SK-N-SH (cell line): ENCODE data around the gene POGK. TPM values are rescaled to one million over a fixed set of nuclear protein-coding genes. Genes with fewer than 3 reads are reported as not detected.

Experiments
- CTCF ChIA-PET: fragments of 300-600, 350-600 bp; formaldehyde crosslinking; extraction: SDS; loops from one replicate; lab custom pipeline; 2021; lab: Yijun Ruan, JAX
- POLR2A ChIA-PET: fragments of 350-600 bp; sonication (Branson Sonifier 250); formaldehyde crosslinking; extraction: SDS; loops from one replicate; lab custom pipeline; 2020; ENCODE audit warnings: antibody characterized with exemption, inconsistent platforms; lab: Yijun Ruan, JAX
- DNase-seq: peaks from one replicate; pipeline ENCODE4 v3.0.0; 2012
- H2AFZ ChIP-seq: fragments of 200-600 bp; sonication (generic); 2 replicates; pipeline ENCODE4 v1.8.1; 2016; ENCODE audit warnings: antibody characterized with exemption, mild to moderate bottlenecking, low read depth
- H3F3A ChIP-seq: fragments of 200-600 bp; sonication (generic); replicated peaks from 2 replicates; pipeline ENCODE3; 2016; ENCODE audit warnings: antibody characterized with exemption, mild to moderate bottlenecking; ENCODE audit not compliant: insufficient read depth
- H3K27ac ChIP-seq, 2 experiments: fragments of 200-500 bp in 1 of 2; fragments of 200-600 bp in 1 of 2; sonication (Bioruptor generic) in 1 of 2; sonication (generic), shearing (Covaris generic) in 1 of 2; 2 replicates each; pipeline versions ENCODE4 v1.5.1 to v1.6.1; 2014 to 2016; ENCODE audit warnings: low read depth in 2 of 2, inconsistent platforms in 1 of 2, low read length in 1 of 2, mild to moderate bottlenecking in 1 of 2, mixed read lengths in 1 of 2
- H3K27me3 ChIP-seq: fragments of 200-600 bp; sonication (generic), shearing (Covaris generic); 2 replicates; pipeline ENCODE4 v1.6.1; 2016; ENCODE audit warnings: mixed run types; ENCODE audit not compliant: insufficient read depth
- H3K36me3 ChIP-seq, 2 experiments: fragments of 200-500 bp in 1 of 2; fragments of 200-600 bp in 1 of 2; sonication (Bioruptor generic) in 1 of 2; sonication (generic) in 1 of 2; replicated peaks in 1 of 2; 2 replicates each; pipeline versions ENCODE3 to v1.5.1; 2014 to 2016; ENCODE audit warnings: low read length in 1 of 2, mild to moderate bottlenecking in 1 of 2; ENCODE audit not compliant: insufficient read depth in 2 of 2, control insufficient read depth in 1 of 2
- H3K4me1 ChIP-seq, 2 experiments: fragments of 200-500 bp in 1 of 2; fragments of 200-600 bp in 1 of 2; sonication (Bioruptor generic) in 1 of 2; sonication (generic), shearing (Covaris generic) in 1 of 2; 2 replicates each; pipeline versions ENCODE4 v1.5.1 to v1.6.1; 2014 to 2016; ENCODE audit warnings: low read depth in 1 of 2, low read length in 1 of 2, mixed run types in 1 of 2; ENCODE audit not compliant: insufficient read depth in 2 of 2, control insufficient read depth in 1 of 2
- H3K4me2 ChIP-seq: fragments of 200-600 bp; sonication (generic), shearing (Covaris generic); 2 replicates; pipeline ENCODE4 v1.6.1; 2017; ENCODE audit warnings: mixed run types
- H3K4me3 ChIP-seq, 2 experiments: fragments of 200-500 bp in 1 of 2; fragments of 200-600 bp in 1 of 2; sonication (Bioruptor generic) in 1 of 2; sonication (generic), shearing (Covaris generic) in 1 of 2; 2 replicates each; pipeline versions ENCODE4 v1.5.1 to v1.8.1; 2014 to 2016; ENCODE audit warnings: low read depth in 2 of 2, inconsistent platforms in 1 of 2, low read length in 1 of 2, mild to moderate bottlenecking in 1 of 2, mixed read lengths in 1 of 2, moderate library complexity in 1 of 2
- H3K79me2 ChIP-seq: fragments of 200-600 bp; sonication (generic); 2 replicates; pipeline ENCODE4 v1.8.1; 2017; ENCODE audit warnings: mild to moderate bottlenecking; ENCODE audit not compliant: insufficient read depth
- H3K9ac ChIP-seq: fragments of 200-600 bp; sonication (generic); 2 replicates; pipeline ENCODE4 v1.6.1; 2017; ENCODE audit warnings: mixed run types
- H3K9me2 ChIP-seq: fragments of 200-600 bp; sonication (generic); 2 replicates; pipeline ENCODE4 v1.6.1; 2017; ENCODE audit warnings: mixed run types
- H3K9me3 ChIP-seq: fragments of 200-600 bp; sonication (generic); 2 replicates; pipeline ENCODE4 v1.6.1; 2017; ENCODE audit warnings: mixed run types, mild to moderate bottlenecking, moderate library complexity
- H4K20me1 ChIP-seq: fragments of 200-600 bp; sonication (generic); 2 replicates; pipeline ENCODE4 v1.6.1; 2017; ENCODE audit warnings: mild to moderate bottlenecking, mixed run types; ENCODE audit not compliant: insufficient read depth
- ELF1 ChIP-seq: IDR thresholded peaks from 2 replicates; pipeline ENCODE4 v1.4.0; 2012
- EZH2phosphoT487 ChIP-seq: fragments of 200-600 bp; sonication (generic); IDR thresholded peaks from 2 replicates; pipeline ENCODE4 v1.6.1; 2017; ENCODE audit warnings: low read depth, mixed run types, mild to moderate bottlenecking, antibody characterized with exemption, moderate library complexity, borderline replicate concordance
- FOSL2 ChIP-seq: IDR thresholded peaks from 2 replicates; pipeline ENCODE4 v1.4.0; 2012; ENCODE audit warnings: low read depth, mild to moderate bottlenecking, moderate library complexity, borderline replicate concordance
- FOXJ3 ChIP-seq: sonication (generic); formaldehyde crosslinking; IDR thresholded peaks from 2 replicates; pipeline ENCODE4 v1.5.1; 2020; ENCODE audit warnings: mild to moderate bottlenecking, missing genetic modification reagents
- FOXM1 ChIP-seq: IDR thresholded peaks from 2 replicates; pipeline ENCODE4 v1.4.0; 2012; ENCODE audit warnings: low read depth, mild to moderate bottlenecking
- JUND ChIP-seq: IDR thresholded peaks from 2 replicates; pipeline ENCODE4 v1.4.0; 2012
- MEF2A ChIP-seq: IDR thresholded peaks from 2 replicates; pipeline ENCODE4 v1.4.0; 2012; ENCODE audit warnings: low read depth, borderline replicate concordance
- MXI1 ChIP-seq: IDR thresholded peaks from 2 replicates; pipeline ENCODE4 v1.6.1; 2012; ENCODE audit warnings: mild to moderate bottlenecking, low read depth, low read length, improper control_type of control experiment
- NFIC ChIP-seq: IDR thresholded peaks from 2 replicates; pipeline ENCODE4 v1.4.0; 2012; ENCODE audit warnings: borderline replicate concordance
- POLR2AphosphoS5 ChIP-seq: IDR thresholded peaks from 2 replicates; pipeline ENCODE4 v1.6.1; 2012; ENCODE audit warnings: low read depth, low read length
- RFX5 ChIP-seq: IDR thresholded peaks from 2 replicates; pipeline ENCODE4 v1.6.1; 2012; ENCODE audit warnings: mild to moderate bottlenecking, improper control_type of control experiment, low read length
- YY1 ChIP-seq: IDR thresholded peaks from 2 replicates; pipeline ENCODE4 v1.4.0; 2012; ENCODE audit warnings: low read depth, mild to moderate bottlenecking
- WGBS: methylation state at CpG from one replicate; pipeline ENCODE4 v1.1.6; 2017; ENCODE audit warnings: low lambda C conversion rate; 5-methylcytosine and 5-hydroxymethylcytosine counted together
- polyA plus RNA-seq, 3 experiments: library from polyadenylated mRNA; depleted of rRNA; stranded (reverse); fragments of >200 nt; gene quantifications; 2 replicates each; pipeline ENCODE4 v1.2.3, GENCODE V29; 2012
- TF ChIP-seq, protein P1 (sequence below): IDR thresholded peaks from 2 replicates; pipeline ENCODE4 v1.4.0; 2012; ENCODE audit warnings: low read depth

Gene POGK
- polyA plus RNA-seq, 1 of the 3 experiments (the other 2 are of a cell fraction), result 13.9 TPM

DNA sequence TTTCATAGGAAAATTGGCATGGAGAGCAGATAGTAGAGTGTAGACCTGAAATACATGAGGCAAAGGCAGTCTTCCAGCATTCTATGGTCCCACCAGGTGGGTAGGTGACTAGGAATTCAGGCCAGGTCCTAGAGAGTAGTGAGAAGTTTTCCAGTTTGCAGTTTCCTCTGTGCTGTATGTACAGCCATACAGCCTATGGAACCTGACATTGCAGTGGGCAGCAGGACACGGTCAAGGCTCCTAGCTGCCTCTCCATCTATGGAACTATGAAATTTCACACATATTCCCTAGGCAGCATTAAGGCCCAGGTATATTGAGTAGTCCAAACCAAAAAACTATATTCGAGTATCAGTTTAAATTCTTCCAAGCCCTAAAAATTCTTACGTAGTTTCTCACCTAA, 16.3 kb downstream of the POGK start:
- TF ChIP-seq YY1 (no peak), NFIC (no peak), FOXM1 (no peak), ELF1 (no peak), MXI1 (no peak), EZH2phosphoT487 (no peak), POLR2AphosphoS5 (no peak), RFX5 (no peak), FOXJ3 (CRISPR knock-in tag) (no peak), MEF2A (no peak)
- TF ChIP-seq, protein P1, sequence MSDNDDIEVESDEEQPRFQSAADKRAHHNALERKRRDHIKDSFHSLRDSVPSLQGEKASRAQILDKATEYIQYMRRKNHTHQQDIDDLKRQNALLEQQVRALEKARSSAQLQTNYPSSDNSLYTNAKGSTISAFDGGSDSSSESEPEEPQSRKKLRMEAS, result no peak
- Histone ChIP-seq H3K36me3 (peaks cover 66 to 92% of the 10 kb centered on the region in 2 experiments), H3K4me1 (no peaks in the 10 kb centered on the region; a peak in 1 of 4 replicates), H3K27ac (no peak overlapping the region), H3K9ac (no peak overlapping the region), H3K4me2 (no peak overlapping the region), H3K79me2 (peaks cover 9% of the 10 kb centered on the region; the same call in 1 of the 2 replicates), H3K9me2 (no peaks in the 10 kb centered on the region), H3K9me3 (no peaks in the 10 kb centered on the region), H4K20me1 (peaks cover 7% of the 10 kb centered on the region; the same call in 1 of the 2 replicates), H3K4me3 (no peak overlapping the region), H3K27me3 (no peaks in the 10 kb centered on the region), H3F3A (peaks cover 13% of the 10 kb centered on the region), H2AFZ (no peak overlapping the region)
- POLR2A ChIA-PET, result interaction anchor here (1.9 kb wide), 1 partner anchor 15 kb away, joined by 4 read pairs; no protein-coding TSS in a partner anchor
- CTCF ChIA-PET, result interaction anchor here (1.0 to 1.7 kb wide), 2 partner anchors 29 to 41 kb away, joined by 3 to 4 read pairs; no protein-coding TSS in a partner anchor
- 93% methylated on average over 3 of the region's 3 CpGs for WGBS
- no peak for DNase-seq

DNA sequence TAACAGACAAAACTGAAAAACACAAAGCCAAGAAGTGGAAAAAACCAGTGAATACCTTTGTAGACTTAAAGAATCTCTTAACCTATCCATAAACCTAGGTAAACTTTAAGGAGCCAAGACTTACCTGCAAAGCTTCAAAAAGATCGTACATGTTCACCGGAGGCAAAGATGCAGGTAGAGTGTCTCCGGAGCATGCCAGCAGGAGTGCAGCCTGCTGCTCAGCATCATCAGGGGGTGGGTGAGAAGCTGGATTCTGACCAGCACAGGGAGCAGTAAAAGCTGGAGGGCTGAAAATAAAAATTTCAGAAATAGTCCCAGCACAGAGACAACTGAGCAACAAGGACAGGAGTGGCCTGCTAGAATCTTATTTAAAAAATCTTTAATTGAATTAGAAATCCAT, 18.7 kb downstream of the POGK start:
- Histone ChIP-seq H3K4me1 (no peaks in the 10 kb centered on the region; a peak in 1 of 4 replicates), H3K36me3 (peaks cover 68 to 88% of the 10 kb centered on the region in 2 experiments), H3K9me3 (no peaks in the 10 kb centered on the region), H3K4me2 (no peak overlapping the region), H3K9me2 (no peaks in the 10 kb centered on the region), H4K20me1 (no peaks in the 10 kb centered on the region; the same call in 1 of the 2 replicates), H2AFZ (no peak overlapping the region), H3K9ac (no peak overlapping the region), H3K79me2 (0 out of 2 replicates have a peak, but pooled peaks cover 7% of the 10 kb centered on the region), H3K4me3 (no peak overlapping the region), H3K27ac (no peak overlapping the region), H3F3A (peaks cover 10% of the 10 kb centered on the region), H3K27me3 (no peaks in the 10 kb centered on the region)
- TF ChIP-seq FOSL2 (no peak), JUND (no peak)
- no peak for DNase-seq
- WGBS, result 98% methylated on average over 3 of the region's 3 CpGs
- ChIA-PET POLR2A (no interaction called here), CTCF (interaction anchor here (0.6 to 1.1 kb wide), 4 partner anchors 52 to 1444 kb away, joined by 3 read pairs; no protein-coding TSS in a partner anchor)
